Astrocyte (in vitro differentiated cells and primary cell): Measurements from ENCODE around the gene ADRB1. TPM values are rescaled to one million over a fixed set of nuclear protein-coding genes. Genes with fewer than 3 reads are reported as not detected.

ENCODE experiments used
- DNase-seq: peaks from one replicate; pipeline ENCODE4 v3.0.0-alpha.2; 2010; ENCODE audit warnings: low read depth
- FAIRE-seq: peaks from 2 replicates; lab custom pipeline; 2011; peaks lifted over from hg19 to GRCh38; lab: Jason Lieb, UNC
- H2AFZ ChIP-seq: 2 replicates; pipeline ENCODE4 v1.6.0; 2012; ENCODE audit warnings: low read depth, low read length, inconsistent platforms
- H3K27ac ChIP-seq: 2 replicates; pipeline ENCODE4 v1.5.1; 2011; ENCODE audit warnings: low read depth, low read length, inconsistent platforms
- H3K27me3 ChIP-seq: 2 replicates; pipeline ENCODE4 v1.6.0; 2011; ENCODE audit warnings: low read length, inconsistent platforms; ENCODE audit not compliant: insufficient read depth
- H3K36me3 ChIP-seq: 2 replicates; pipeline ENCODE4 v1.5.1; 2011; ENCODE audit warnings: low read length, inconsistent platforms; ENCODE audit not compliant: insufficient read depth
- H3K4me1 ChIP-seq: 2 replicates; pipeline ENCODE4 v1.5.1; 2011; ENCODE audit warnings: low read length, inconsistent platforms; ENCODE audit not compliant: insufficient read depth
- H3K4me2 ChIP-seq: 2 replicates; pipeline ENCODE4 v1.6.0; 2012; ENCODE audit warnings: low read length, inconsistent platforms
- H3K4me3 ChIP-seq: 2 replicates; pipeline ENCODE4 v1.5.1; 2011; ENCODE audit warnings: low read depth, mild to moderate bottlenecking, low read length, inconsistent platforms; ENCODE audit not compliant: insufficient read depth
- H3K79me2 ChIP-seq: 2 replicates; pipeline ENCODE4 v1.6.0; 2012; ENCODE audit warnings: mild to moderate bottlenecking, low read length, inconsistent platforms; ENCODE audit not compliant: insufficient read depth
- H3K9ac ChIP-seq: 2 replicates; pipeline ENCODE4 v1.6.0; 2012; ENCODE audit warnings: mild to moderate bottlenecking, low read length, inconsistent platforms
- H3K9me3 ChIP-seq: 2 replicates; pipeline ENCODE4 v1.5.1; 2012; ENCODE audit warnings: low read depth, mild to moderate bottlenecking, low read length, inconsistent platforms; ENCODE audit not compliant: insufficient read depth
- H4K20me1 ChIP-seq: 2 replicates; pipeline ENCODE4 v1.6.0; 2012; ENCODE audit warnings: low read length, inconsistent platforms; ENCODE audit not compliant: insufficient read depth
- H3K27ac Mint-ChIP-seq: one replicate; pipeline ENCODE4 v1.8.0; 2021; ENCODE audit warnings: mild to moderate bottlenecking, mixed read lengths; ENCODE audit not compliant: unreplicated experiment
- H3K27me3 Mint-ChIP-seq: one replicate; pipeline ENCODE4 v1.8.0; 2021; ENCODE audit warnings: low read depth, mixed read lengths; ENCODE audit not compliant: unreplicated experiment
- H3K36me3 Mint-ChIP-seq: one replicate; pipeline ENCODE4 v1.8.0; 2021; ENCODE audit warnings: low read depth, mixed read lengths; ENCODE audit not compliant: unreplicated experiment
- H3K4me1 Mint-ChIP-seq: one replicate; pipeline ENCODE4 v1.8.0; 2021; ENCODE audit warnings: low read depth, mixed read lengths; ENCODE audit not compliant: unreplicated experiment
- H3K4me3 Mint-ChIP-seq: one replicate; pipeline ENCODE4 v1.8.0; 2021; ENCODE audit warnings: mild to moderate bottlenecking, moderate library complexity, mixed read lengths; ENCODE audit not compliant: unreplicated experiment
- H3K9me3 Mint-ChIP-seq: one replicate; pipeline ENCODE4 v1.8.0; 2021; ENCODE audit warnings: mild to moderate bottlenecking, mixed read lengths; ENCODE audit not compliant: unreplicated experiment
- CTCF ChIP-seq: IDR thresholded peaks from 2 replicates; pipeline ENCODE4 v1.5.1; 2011; ENCODE audit warnings: low read depth, mild to moderate bottlenecking, inconsistent platforms, low read length, moderate library complexity; ENCODE audit not compliant: insufficient read depth
- EZH2 ChIP-seq: IDR thresholded peaks from 2 replicates; pipeline ENCODE4 v1.6.1; 2012; ENCODE audit warnings: mild to moderate bottlenecking, low read length, inconsistent platforms; ENCODE audit not compliant: insufficient read depth
- total RNA-seq: library from RNA; stranded (reverse); gene quantifications from 2 replicates; pipeline ENCODE4 v1.2.1, GENCODE V29; 2021

Gene ADRB1
- total RNA-seq, 1 donor from 2014 or later: 1.3 TPM

GRCh38 chr10:114017271-114017670, 26.4 kb upstream of the ADRB1 start:
- no peak for FAIRE-seq
- no peak for DNase-seq
- H2AFZ ChIP-seq: no peak overlapping the region
- H3K36me3 ChIP-seq: no peaks in the 10 kb centered on the region
- H3K4me1 Mint-ChIP-seq: peaks cover 2% of the 10 kb centered on the region
- no peaks in the 10 kb centered on the region for H3K36me3 Mint-ChIP-seq
- H3K9me3 Mint-ChIP-seq: peaks cover 11% of the 10 kb centered on the region
- no peak overlapping the region for H3K27ac ChIP-seq
- no peaks in the 10 kb centered on the region for H3K79me2 ChIP-seq
- peaks cover 24% of the 10 kb centered on the region for H3K27me3 Mint-ChIP-seq
- no peak overlapping the region for H3K4me3 Mint-ChIP-seq
- no peak overlapping the region for H3K9ac ChIP-seq
- no peak overlapping the region for H3K27ac Mint-ChIP-seq
- no peak overlapping the region for H3K4me2 ChIP-seq
- TF ChIP-seq CTCF: no peak
- TF ChIP-seq EZH2: no peak
- H3K27me3 ChIP-seq: no peaks in the 10 kb centered on the region
- H4K20me1 ChIP-seq: no peaks in the 10 kb centered on the region
- H3K4me1 ChIP-seq: no peaks in the 10 kb centered on the region
- H3K9me3 ChIP-seq: no peaks in the 10 kb centered on the region
- H3K4me3 ChIP-seq: no peak overlapping the region

GRCh38 chr10:114017873-114018272, 25.8 kb upstream of the ADRB1 start:
- H3K9ac ChIP-seq: no peak overlapping the region
- H3K9me3 ChIP-seq: no peaks in the 10 kb centered on the region
- H2AFZ ChIP-seq: no peak overlapping the region
- H3K36me3 Mint-ChIP-seq: no peaks in the 10 kb centered on the region
- H3K4me3 Mint-ChIP-seq: no peak overlapping the region
- no peak overlapping the region for H3K27ac ChIP-seq
- no peak overlapping the region for H3K27ac Mint-ChIP-seq
- FAIRE-seq (no peak), DNase-seq (no peak)
- H3K4me1 ChIP-seq: no peaks in the 10 kb centered on the region
- no peaks in the 10 kb centered on the region for H4K20me1 ChIP-seq
- H3K4me3 ChIP-seq: no peak overlapping the region
- no peaks in the 10 kb centered on the region for H3K79me2 ChIP-seq
- H3K27me3 Mint-ChIP-seq: peaks cover 24% of the 10 kb centered on the region
- peaks cover 2% of the 10 kb centered on the region for H3K4me1 Mint-ChIP-seq
- peaks cover 11% of the 10 kb centered on the region for H3K9me3 Mint-ChIP-seq
- H3K27me3 ChIP-seq: no peaks in the 10 kb centered on the region
- H3K4me2 ChIP-seq: no peak overlapping the region
- no peak for TF ChIP-seq EZH2
- TF ChIP-seq CTCF: no peak
- H3K36me3 ChIP-seq: no peaks in the 10 kb centered on the region

GRCh38 chr10:114019226-114019625, 24.4 kb upstream of the ADRB1 start:
- Mint-ChIP-seq H3K27me3 (peaks cover 21% of the 10 kb centered on the region), H3K36me3 (no peaks in the 10 kb centered on the region), H3K27ac (no peak overlapping the region), H3K4me1 (peaks cover 5% of the 10 kb centered on the region), H3K9me3 (peaks cover 14% of the 10 kb centered on the region), H3K4me3 (no peak overlapping the region)
- Histone ChIP-seq H4K20me1 (no peaks in the 10 kb centered on the region), H3K9me3 (no peaks in the 10 kb centered on the region), H3K9ac (no peak overlapping the region), H3K4me2 (no peak overlapping the region), H3K36me3 (no peaks in the 10 kb centered on the region), H3K27ac (no peak overlapping the region), H3K4me1 (no peaks in the 10 kb centered on the region), H3K4me3 (no peak overlapping the region), H3K79me2 (no peaks in the 10 kb centered on the region), H2AFZ (no peak overlapping the region), H3K27me3 (no peaks in the 10 kb centered on the region)
- no peak for FAIRE-seq
- TF ChIP-seq CTCF (no peak), EZH2 (no peak)
- DNase-seq: no peak
